Measurements from ENCODE around the gene CSTA. TPM values are rescaled to one million over a fixed set of nuclear protein-coding genes. Genes with fewer than 3 reads are reported as not detected.
"Not testable (repeated sequence)": the region's sequence is repeated elsewhere in the genome, so short reads cannot be mapped to it uniquely, and the experiment has no call there.

Gene CSTA
- total and polyA plus RNA-seq, 2 experiments from 2014 or later, result not detected

- no peak overlapping the region for H3K27ac ChIP-seq
- H3K27me3 ChIP-seq, result no peaks in the 10 kb centered on the region
- H3K9me3 ChIP-seq (ENCODE audit: low read depth), result no peaks in the 10 kb centered on the region
- DNase-seq (ENCODE audit: low read depth in 1 of 2, low spot score in 1 of 2), result no peak
- no peak overlapping the region for H3K4me3 ChIP-seq
- TF ChIP-seq CTCF (IDR thresholded peaks at IDR 0.05; ENCODE audit: low read depth, low read length), result no peak
- H3K4me1 ChIP-seq (ENCODE audit: low read depth), result no peaks in the 10 kb centered on the region
- H3K36me3 ChIP-seq, result peaks cover 19% of the 10 kb centered on the region
Observed at GRCh38 chr3:122358703-122359032, 33.6 kb downstream of the CSTA start.

- no peak for DNase-seq (ENCODE audit: low read depth in 1 of 2, low spot score in 1 of 2)
- H3K27ac ChIP-seq, result no peak overlapping the region
- no peaks in the 10 kb centered on the region for H3K4me1 ChIP-seq (ENCODE audit: low read depth)
- H3K4me3 ChIP-seq, result no peak overlapping the region
- peaks cover 40% of the 10 kb centered on the region for H3K36me3 ChIP-seq
- H3K27me3 ChIP-seq, result no peaks in the 10 kb centered on the region
- TF ChIP-seq CTCF (IDR thresholded peaks at IDR 0.05; ENCODE audit: low read depth, low read length), result no peak
- no peaks in the 10 kb centered on the region for H3K9me3 ChIP-seq (ENCODE audit: low read depth)
Observed at GRCh38 chr3:122362026-122362425, 37.0 kb downstream of the CSTA start.

- Histone ChIP-seq H3K36me3 (peaks cover 54% of the 10 kb centered on the region), H3K4me3 (no peak overlapping the region), H3K27me3 (no peaks in the 10 kb centered on the region), H3K4me1 (ENCODE audit: low read depth) (no peaks in the 10 kb centered on the region), H3K9me3 (ENCODE audit: low read depth) (no peaks in the 10 kb centered on the region), H3K27ac (no peak overlapping the region)
- no peak for TF ChIP-seq CTCF (IDR thresholded peaks at IDR 0.05; ENCODE audit: low read depth, low read length)
- DNase-seq (ENCODE audit: low read depth in 1 of 2, low spot score in 1 of 2), result no peak
Observed at GRCh38 chr3:122364490-122364889, 39.4 kb downstream of the CSTA start.

- H3K9me3 ChIP-seq (ENCODE audit: low read depth), result no peaks in the 10 kb centered on the region
- H3K36me3 ChIP-seq, result peaks cover 51% of the 10 kb centered on the region
- H3K4me3 ChIP-seq, result no peak overlapping the region
- no peak for TF ChIP-seq CTCF (IDR thresholded peaks at IDR 0.05; ENCODE audit: low read depth, low read length)
- no peak for DNase-seq (ENCODE audit: low read depth in 1 of 2, low spot score in 1 of 2)
- no peak overlapping the region for H3K27ac ChIP-seq
- H3K4me1 ChIP-seq (ENCODE audit: low read depth), result no peaks in the 10 kb centered on the region
- no peaks in the 10 kb centered on the region for H3K27me3 ChIP-seq
Observed at GRCh38 chr3:122365073-122365472, 40.0 kb downstream of the CSTA start.

- not testable (repeated sequence) for H3K4me1 ChIP-seq (ENCODE audit: low read depth); H3K9me3 ChIP-seq (ENCODE audit: low read depth); H3K4me3 ChIP-seq; H3K27me3 ChIP-seq; H3K27ac ChIP-seq
- DNase-seq (ENCODE audit: low read depth in 1 of 2, low spot score in 1 of 2), result peak in 1 of 2 donors; percentile 67
- H3K36me3 ChIP-seq, result peaks cover 53% of the 10 kb centered on the region
Observed at GRCh38 chr3:122365582-122366378, 40.7 kb downstream of the CSTA start.

GRCh38 chr3:122366379-122366749 lies 41.3 kb downstream of the CSTA start:
- Histone ChIP-seq H3K27ac (no peak overlapping the region), H3K27me3 (no peaks in the 10 kb centered on the region), H3K36me3 (peaks cover 49% of the 10 kb centered on the region), H3K4me1 (ENCODE audit: low read depth) (no peaks in the 10 kb centered on the region), H3K9me3 (ENCODE audit: low read depth) (no peaks in the 10 kb centered on the region), H3K4me3 (no peak overlapping the region)
- TF ChIP-seq CTCF (IDR thresholded peaks at IDR 0.05; ENCODE audit: low read depth, low read length), result no peak
- DNase-seq (ENCODE audit: low read depth in 1 of 2, low spot score in 1 of 2), result no peak

Data from cardiac muscle cell (in vitro differentiated cells and primary cell).